Measurements from ENCODE around the gene CBLL2.

GRCh38 chrX:22278375-22278774 lies 5.7 kb downstream of the CBLL2 start:
- TF ChIP-seq REST (IDR thresholded peaks at IDR 0.05) (no peak), CTCF (IDR thresholded peaks at IDR 0.05) (no peak), RAD21 (conservative IDR thresholded peaks at IDR 0.05 in 1 of 2, IDR thresholded peaks at IDR 0.05 in 1 of 2) (no peak), HOXB13 (CRISPR knock-in tag; IDR thresholded peaks at IDR 0.05; ENCODE audit: low read depth) (no peak), POLR2A (IDR thresholded peaks at IDR 0.05; ENCODE audit: low read length) (no peak), JUNB (IDR thresholded peaks at IDR 0.05) (no peak), BCL3 (IDR thresholded peaks at IDR 0.05) (no peak), USF2 (IDR thresholded peaks at IDR 0.05) (no peak), EHMT2 (IDR thresholded peaks at IDR 0.05; ENCODE audit: low read depth) (no peak), ESRRA (IDR thresholded peaks at IDR 0.05; ENCODE audit: borderline replicate concordance, low read length) (no peak), CHD2 (IDR thresholded peaks at IDR 0.05; ENCODE audit: low read length, partially characterized antibody) (no peak), ZNF302 (CRISPR knock-in tag; IDR thresholded peaks at IDR 0.05) (no peak)

All from A549 (cell line).